Endodermal cell (in vitro differentiated cells): ENCODE data around the gene DBR1. TPM values are rescaled to one million over a fixed set of nuclear protein-coding genes. Genes with fewer than 3 reads are reported as not detected.

Source experiments
- DNase-seq: peaks from one replicate; pipeline ENCODE4 v3.0.0-alpha.2; 2017
- H3K27ac ChIP-seq: 2 replicates; pipeline ENCODE4 v1.5.1; 2013; ENCODE audit warnings: mild to moderate bottlenecking, low read depth, low read length, moderate library complexity
- H3K27me3 ChIP-seq: 2 replicates; pipeline ENCODE4 v1.6.1; 2013; ENCODE audit warnings: mild to moderate bottlenecking, low read length, moderate library complexity; ENCODE audit not compliant: insufficient read depth, control insufficient read depth, poor library complexity, severe bottlenecking
- H3K36me3 ChIP-seq: 2 replicates; pipeline ENCODE4 v1.7.0; 2013; ENCODE audit warnings: mild to moderate bottlenecking, low read length, moderate library complexity; ENCODE audit not compliant: control insufficient read depth, insufficient read depth
- H3K4me1 ChIP-seq: one replicate; pipeline ENCODE4 v1.7.0; 2013; ENCODE audit warnings: low read length; ENCODE audit not compliant: control insufficient read depth, insufficient read depth
- H3K4me3 ChIP-seq: 2 replicates; pipeline ENCODE4 v1.5.1; 2013; ENCODE audit warnings: mild to moderate bottlenecking, low read length, moderate library complexity
- H3K9ac ChIP-seq: 2 replicates; pipeline ENCODE4 v1.6.1; 2013; ENCODE audit warnings: mild to moderate bottlenecking, low read length, moderate library complexity; ENCODE audit not compliant: poor library complexity, severe bottlenecking; ENCODE audit errors: extremely low read depth
- H3K9me3 ChIP-seq: 2 replicates; pipeline ENCODE4 v1.6.1; 2013; ENCODE audit warnings: mild to moderate bottlenecking, low read length, moderate library complexity; ENCODE audit not compliant: control insufficient read depth
- H3K27ac Mint-ChIP-seq: 2 replicates; pipeline ENCODE4 v1.8.0; 2020; ENCODE audit warnings: mixed read lengths
- H3K27me3 Mint-ChIP-seq: 2 replicates; pipeline ENCODE4 v1.8.0; 2021; ENCODE audit warnings: mild to moderate bottlenecking, mixed read lengths; ENCODE audit not compliant: insufficient read depth
- H3K36me3 Mint-ChIP-seq: 2 replicates; pipeline ENCODE4 v1.8.0; 2020; ENCODE audit warnings: low read depth, mixed read lengths
- H3K4me1 Mint-ChIP-seq: 2 replicates; pipeline ENCODE4 v1.8.0; 2020; ENCODE audit warnings: mixed read lengths
- H3K4me3 Mint-ChIP-seq: 2 replicates; pipeline ENCODE4 v1.8.0; 2020; ENCODE audit warnings: mild to moderate bottlenecking, moderate library complexity, mixed read lengths
- H3K9me3 Mint-ChIP-seq: 2 replicates; pipeline ENCODE4 v1.8.0; 2020; ENCODE audit warnings: mild to moderate bottlenecking, mixed read lengths
- CTCF ChIP-seq: fragments of 200-600 bp; sonication (generic); conservative IDR thresholded peaks from 2 replicates; pipeline ENCODE4 v1.5.0; 2021; ENCODE audit warnings: antibody characterized with exemption, mild to moderate bottlenecking
- WGBS, 2 experiments: methylation state at CpG; one replicate each; pipeline versions ENCODE4 v1.1.5 to v1.1.7; 2013; ENCODE audit warnings: missing lambda C conversion rate in 2 of 2, mixed read lengths in 1 of 2; ENCODE audit not compliant: insufficient coverage in 1 of 2, insufficient read length in 1 of 2; 5-methylcytosine and 5-hydroxymethylcytosine counted together
- total RNA-seq, 2 donors: library from RNA; stranded (reverse); fragmentation: NEBNext Ultra II Directional in 1 of 2; extraction: Animal tissue kit (Norgen Biotek cat#: 25700) in 1 of 2; gene quantifications; 2 replicates in 1 of 2; 3 replicates in 1 of 2; pipeline ENCODE4 v1.2.1, GENCODE V29; 2021

DBR1 gene
- total RNA-seq, 2 donors from 2014 or later = 17.7 to 22.0 TPM

GRCh38 chr3:138222131-138222941 is 47.6 kb upstream of the DBR1 start:
- Mint-ChIP-seq H3K4me1 (peaks cover 23% of the 10 kb centered on the region), H3K4me3 (no peak overlapping the region), H3K27ac (no peak overlapping the region), H3K9me3 (no peaks in the 10 kb centered on the region), H3K36me3 (peaks cover 37% of the 10 kb centered on the region), H3K27me3 (no peaks in the 10 kb centered on the region)
- no peak overlapping the region for H3K9ac ChIP-seq
- no peaks in the 10 kb centered on the region for H3K27me3 ChIP-seq
- peaks cover 43% of the 10 kb centered on the region for H3K36me3 ChIP-seq
- TF ChIP-seq CTCF = no peak
- no peak for DNase-seq
- no peak overlapping the region for H3K4me3 ChIP-seq
- no peaks in the 10 kb centered on the region for H3K9me3 ChIP-seq
- no peak overlapping the region for H3K27ac ChIP-seq
- H3K4me1 ChIP-seq = peaks cover 6% of the 10 kb centered on the region
- whole genome bisulfite sequencing, 2 experiments = 93 to 100% methylated on average over 1 to 2 of the region's 2 CpGs

GRCh38 chr3:138220788-138221187 is 46.1 kb upstream of the DBR1 start:
- no peaks in the 10 kb centered on the region for H3K9me3 Mint-ChIP-seq
- peaks cover 23% of the 10 kb centered on the region for H3K4me1 Mint-ChIP-seq
- no peak overlapping the region for H3K4me3 Mint-ChIP-seq
- H3K4me3 ChIP-seq = no peak overlapping the region
- no peak for TF ChIP-seq CTCF
- no peak overlapping the region for H3K9ac ChIP-seq
- DNase-seq = no peak
- H3K36me3 ChIP-seq = peaks cover 39% of the 10 kb centered on the region
- no peaks in the 10 kb centered on the region for H3K27me3 Mint-ChIP-seq
- H3K27me3 ChIP-seq = no peaks in the 10 kb centered on the region
- WGBS, 2 experiments = 86 to 94% methylated on average over 1 to 4 of the region's 4 CpGs
- H3K4me1 ChIP-seq = peaks cover 6% of the 10 kb centered on the region
- peaks cover 31% of the 10 kb centered on the region for H3K36me3 Mint-ChIP-seq
- no peak overlapping the region for H3K27ac Mint-ChIP-seq
- no peak overlapping the region for H3K27ac ChIP-seq
- H3K9me3 ChIP-seq = no peaks in the 10 kb centered on the region

GRCh38 chr3:138220242-138220641 is 45.5 kb upstream of the DBR1 start:
- no peak overlapping the region for H3K9ac ChIP-seq
- peaks cover 33% of the 10 kb centered on the region for H3K36me3 ChIP-seq
- no peaks in the 10 kb centered on the region for H3K27me3 Mint-ChIP-seq
- H3K4me1 ChIP-seq = peaks cover 6% of the 10 kb centered on the region
- H3K36me3 Mint-ChIP-seq = peaks cover 26% of the 10 kb centered on the region
- H3K27me3 ChIP-seq = no peaks in the 10 kb centered on the region
- 93% methylated on average over 1 of the region's 1 CpG; no CpG with 5 or more reads in 1 of the 2 experiments for WGBS, 2 experiments
- H3K27ac Mint-ChIP-seq = no peak overlapping the region
- no peak overlapping the region for H3K4me3 ChIP-seq
- no peak overlapping the region for H3K27ac ChIP-seq
- H3K9me3 ChIP-seq = no peaks in the 10 kb centered on the region
- DNase-seq = no peak
- no peaks in the 10 kb centered on the region for H3K9me3 Mint-ChIP-seq
- no peak overlapping the region for H3K4me3 Mint-ChIP-seq
- no peak for TF ChIP-seq CTCF
- peaks cover 23% of the 10 kb centered on the region for H3K4me1 Mint-ChIP-seq
